Nephron (organoid): ENCODE measurements around the gene CPD.

ENCODE experiments used
- H3K27ac Mint-ChIP-seq, 3 experiments: 2 replicates each; pipeline ENCODE4 v1.8.0; 2020; ENCODE audit warnings: mixed read lengths in 3 of 3, mild to moderate bottlenecking in 2 of 3, moderate library complexity in 1 of 3
- H3K27me3 Mint-ChIP-seq: 2 replicates; pipeline ENCODE4 v1.8.0; 2021; ENCODE audit warnings: low read depth, mild to moderate bottlenecking, moderate library complexity, mixed read lengths
- H3K36me3 Mint-ChIP-seq: 2 replicates; pipeline ENCODE4 v1.8.0; 2020; ENCODE audit warnings: low read depth, mixed read lengths
- H3K4me1 Mint-ChIP-seq: 2 replicates; pipeline ENCODE4 v1.8.0; 2020; ENCODE audit warnings: mixed read lengths
- H3K4me3 Mint-ChIP-seq, 3 experiments: 2 replicates each; pipeline ENCODE4 v1.8.0; 2020; ENCODE audit warnings: mild to moderate bottlenecking in 3 of 3, mixed read lengths in 3 of 3, moderate library complexity in 2 of 3
- H3K9me3 Mint-ChIP-seq: 2 replicates; pipeline ENCODE4 v1.8.0; 2020; ENCODE audit warnings: mixed read lengths
- TF ChIP-seq, protein P1 (sequence below), 3 experiments: fragments of 200-600 bp; sonication (generic); IDR thresholded peaks; one replicate each; pipeline ENCODE4 v1.5.0; 2021; ENCODE audit warnings: antibody characterized with exemption in 3 of 3; ENCODE audit not compliant: unreplicated experiment in 3 of 3

Gene CPD

DNA sequence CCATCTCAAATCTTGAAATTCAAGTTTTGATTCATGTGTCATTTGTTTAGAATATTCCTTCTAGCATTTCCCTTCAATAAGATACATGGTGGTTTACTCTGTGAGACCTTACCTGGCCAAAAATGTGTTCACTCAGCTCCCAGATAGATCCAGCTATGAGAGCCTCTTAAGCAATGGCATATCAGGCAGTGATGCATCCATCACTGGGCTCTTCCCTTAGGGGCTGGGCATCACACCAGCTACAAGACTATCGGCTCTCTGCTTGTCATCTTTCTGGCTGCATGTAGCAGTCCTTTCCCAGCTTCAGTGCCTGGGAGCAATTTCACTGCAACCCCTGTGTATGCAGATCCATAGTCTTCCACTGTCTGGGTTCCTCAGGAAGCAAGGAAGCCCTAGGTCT, 139.1 kb downstream of the CPD start:
- TF ChIP-seq, protein P1, sequence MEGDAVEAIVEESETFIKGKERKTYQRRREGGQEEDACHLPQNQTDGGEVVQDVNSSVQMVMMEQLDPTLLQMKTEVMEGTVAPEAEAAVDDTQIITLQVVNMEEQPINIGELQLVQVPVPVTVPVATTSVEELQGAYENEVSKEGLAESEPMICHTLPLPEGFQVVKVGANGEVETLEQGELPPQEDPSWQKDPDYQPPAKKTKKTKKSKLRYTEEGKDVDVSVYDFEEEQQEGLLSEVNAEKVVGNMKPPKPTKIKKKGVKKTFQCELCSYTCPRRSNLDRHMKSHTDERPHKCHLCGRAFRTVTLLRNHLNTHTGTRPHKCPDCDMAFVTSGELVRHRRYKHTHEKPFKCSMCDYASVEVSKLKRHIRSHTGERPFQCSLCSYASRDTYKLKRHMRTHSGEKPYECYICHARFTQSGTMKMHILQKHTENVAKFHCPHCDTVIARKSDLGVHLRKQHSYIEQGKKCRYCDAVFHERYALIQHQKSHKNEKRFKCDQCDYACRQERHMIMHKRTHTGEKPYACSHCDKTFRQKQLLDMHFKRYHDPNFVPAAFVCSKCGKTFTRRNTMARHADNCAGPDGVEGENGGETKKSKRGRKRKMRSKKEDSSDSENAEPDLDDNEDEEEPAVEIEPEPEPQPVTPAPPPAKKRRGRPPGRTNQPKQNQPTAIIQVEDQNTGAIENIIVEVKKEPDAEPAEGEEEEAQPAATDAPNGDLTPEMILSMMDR (IDR thresholded peaks at IDR 0.05; ENCODE audit: unreplicated experiment in 3 of 3), result no peak
- no peak overlapping the region for H3K4me3 Mint-ChIP-seq
- no peak overlapping the region for H3K27ac Mint-ChIP-seq
- H3K9me3 Mint-ChIP-seq, result peaks cover 6% of the 10 kb centered on the region
- peaks cover 65% of the 10 kb centered on the region for H3K36me3 Mint-ChIP-seq
- peaks cover 8% of the 10 kb centered on the region for H3K4me1 Mint-ChIP-seq
- H3K27me3 Mint-ChIP-seq, result peaks cover 3% of the 10 kb centered on the region

DNA sequence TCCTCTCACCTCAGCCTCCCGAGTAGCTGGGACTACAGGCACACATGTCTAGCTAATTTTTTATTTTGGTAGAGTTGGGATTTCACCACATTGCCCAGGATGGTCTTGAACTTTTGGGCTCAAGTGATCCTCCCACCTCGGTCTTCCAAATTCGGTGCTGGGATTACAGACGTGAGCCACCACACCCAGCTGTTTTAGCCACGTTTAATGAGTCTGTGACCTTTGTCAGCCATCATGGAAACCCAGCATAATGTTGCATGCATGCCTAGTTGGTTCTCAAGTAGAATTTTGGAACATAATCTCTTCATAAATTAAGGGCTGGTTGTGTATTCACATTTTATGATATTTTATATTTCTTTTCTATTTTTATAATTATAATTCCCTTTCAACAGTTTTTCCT, 140.4 kb downstream of the CPD start:
- peaks cover 10% of the 10 kb centered on the region for H3K4me1 Mint-ChIP-seq
- TF ChIP-seq, protein P1 (IDR thresholded peaks at IDR 0.05; ENCODE audit: unreplicated experiment in 3 of 3), result no peak

More for the DNA sequence above, 140.4 kb downstream of the CPD start:
- Mint-ChIP-seq H3K36me3 (peaks cover 72% of the 10 kb centered on the region), H3K9me3 (peaks cover 7% of the 10 kb centered on the region), H3K27ac (no peak overlapping the region), H3K27me3 (peaks cover 3% of the 10 kb centered on the region), H3K4me3 (no peak overlapping the region)
